ENCODE data around the gene PDE9A.

PDE9A gene

DNA sequence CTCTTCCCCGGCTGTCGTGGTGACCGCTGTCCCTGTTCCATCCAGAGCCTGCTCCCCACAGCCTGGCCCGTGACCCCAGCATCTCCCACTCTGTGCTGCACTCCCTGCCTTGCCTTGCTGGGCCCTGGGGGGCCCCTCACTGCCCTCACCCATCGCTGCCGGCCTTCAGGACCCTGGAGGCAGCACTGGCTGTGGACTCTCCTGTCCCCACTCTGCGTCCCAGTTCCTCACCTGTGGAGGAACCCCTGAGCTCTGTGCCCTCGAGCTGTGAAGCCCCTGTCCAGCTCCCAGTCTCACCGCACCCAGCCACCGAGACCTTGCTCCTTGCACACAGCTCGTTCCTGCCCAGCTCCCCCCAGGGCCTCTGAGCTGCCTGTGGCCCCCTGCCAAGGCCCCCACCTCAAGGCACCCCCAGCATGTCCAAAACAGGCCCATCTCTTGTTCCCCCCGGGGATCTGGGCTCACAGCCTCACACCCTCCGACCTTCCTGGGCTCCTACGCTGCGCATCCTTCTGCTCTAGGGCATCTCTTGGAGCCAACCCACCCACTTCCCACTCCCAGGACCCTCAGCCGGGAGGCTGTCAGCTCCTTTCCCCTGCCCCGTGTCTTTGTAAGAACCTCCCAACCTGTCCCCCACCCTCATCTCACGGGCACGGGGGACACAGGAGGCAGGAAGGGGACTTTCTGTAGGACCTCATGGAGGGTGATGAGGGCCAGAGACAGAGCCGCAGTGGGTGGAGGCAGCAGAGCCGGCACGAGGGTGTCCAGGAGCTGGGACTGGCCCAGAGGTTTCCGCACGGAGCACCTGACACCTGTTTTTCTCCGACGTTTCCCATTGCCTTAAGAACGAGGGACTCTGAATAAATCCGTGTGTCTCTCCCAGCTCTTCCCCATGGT lies 116.6 kb downstream of the PDE9A start:
- TF ChIP-seq, protein P1, sequence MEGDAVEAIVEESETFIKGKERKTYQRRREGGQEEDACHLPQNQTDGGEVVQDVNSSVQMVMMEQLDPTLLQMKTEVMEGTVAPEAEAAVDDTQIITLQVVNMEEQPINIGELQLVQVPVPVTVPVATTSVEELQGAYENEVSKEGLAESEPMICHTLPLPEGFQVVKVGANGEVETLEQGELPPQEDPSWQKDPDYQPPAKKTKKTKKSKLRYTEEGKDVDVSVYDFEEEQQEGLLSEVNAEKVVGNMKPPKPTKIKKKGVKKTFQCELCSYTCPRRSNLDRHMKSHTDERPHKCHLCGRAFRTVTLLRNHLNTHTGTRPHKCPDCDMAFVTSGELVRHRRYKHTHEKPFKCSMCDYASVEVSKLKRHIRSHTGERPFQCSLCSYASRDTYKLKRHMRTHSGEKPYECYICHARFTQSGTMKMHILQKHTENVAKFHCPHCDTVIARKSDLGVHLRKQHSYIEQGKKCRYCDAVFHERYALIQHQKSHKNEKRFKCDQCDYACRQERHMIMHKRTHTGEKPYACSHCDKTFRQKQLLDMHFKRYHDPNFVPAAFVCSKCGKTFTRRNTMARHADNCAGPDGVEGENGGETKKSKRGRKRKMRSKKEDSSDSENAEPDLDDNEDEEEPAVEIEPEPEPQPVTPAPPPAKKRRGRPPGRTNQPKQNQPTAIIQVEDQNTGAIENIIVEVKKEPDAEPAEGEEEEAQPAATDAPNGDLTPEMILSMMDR (conservative IDR thresholded peaks at IDR 0.05; ENCODE audit: low read depth), result no peak
- ChIA-PET POLR2A (ENCODE audit: low non-redundant PET) (no interaction called here), CTCF (interaction anchor here (0.5 to 0.6 kb wide), 2 partner anchors 109 to 176 kb away, joined by 3 to 6 read pairs; no protein-coding TSS in a partner anchor)
- DNase-seq (ENCODE audit: low spot score), result no peak
- no peak overlapping the region for H3K27ac ChIP-seq

DNA sequence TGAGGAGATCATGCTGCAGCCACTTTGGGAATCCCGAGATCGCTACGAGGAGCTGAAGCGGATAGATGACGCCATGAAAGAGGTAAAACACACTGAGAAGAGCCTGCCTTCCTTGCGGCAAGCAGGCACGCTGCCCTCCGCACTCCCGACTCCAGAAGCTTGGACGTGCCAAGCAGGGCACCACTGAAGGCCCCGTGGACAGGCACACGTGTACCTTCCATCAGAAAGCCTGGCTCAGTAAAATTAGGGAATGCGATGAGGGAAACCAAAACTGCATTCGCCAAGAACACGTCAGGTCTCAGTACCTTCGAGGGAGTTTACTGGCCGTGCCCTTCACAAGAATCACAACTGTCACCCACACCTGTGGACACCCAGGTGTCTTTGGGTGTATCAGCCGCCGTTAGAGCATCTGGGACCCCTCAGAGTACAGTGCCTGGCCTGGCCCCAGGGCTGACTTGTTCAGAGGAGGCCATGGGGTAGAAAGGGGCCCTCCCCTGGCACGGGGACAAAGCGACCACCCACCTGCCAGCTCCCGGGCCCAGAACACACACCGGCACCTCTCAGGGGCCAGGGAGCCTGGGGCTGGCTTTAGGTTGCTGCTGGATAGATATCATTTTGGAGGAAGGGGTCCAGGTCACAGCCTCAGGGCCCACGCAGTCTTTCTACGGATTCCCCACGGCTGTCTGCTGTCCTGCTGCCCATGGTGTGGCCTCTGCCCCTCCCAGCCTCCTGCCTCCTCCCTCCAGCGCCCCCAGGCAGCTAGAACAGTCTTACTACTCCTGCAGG lies 117.5 kb downstream of the PDE9A start:
- TF ChIP-seq, protein P1 (conservative IDR thresholded peaks at IDR 0.05; ENCODE audit: low read depth), result no peak
- H3K27ac ChIP-seq, result no peak overlapping the region
- CTCF ChIA-PET, result interaction anchor here (0.6 kb wide), 1 partner anchor 175 kb away, joined by 6 read pairs; no protein-coding TSS in a partner anchor
- POLR2A ChIA-PET (ENCODE audit: low non-redundant PET), result no interaction called here
- DNase-seq (ENCODE audit: low spot score), result no peak

DNA sequence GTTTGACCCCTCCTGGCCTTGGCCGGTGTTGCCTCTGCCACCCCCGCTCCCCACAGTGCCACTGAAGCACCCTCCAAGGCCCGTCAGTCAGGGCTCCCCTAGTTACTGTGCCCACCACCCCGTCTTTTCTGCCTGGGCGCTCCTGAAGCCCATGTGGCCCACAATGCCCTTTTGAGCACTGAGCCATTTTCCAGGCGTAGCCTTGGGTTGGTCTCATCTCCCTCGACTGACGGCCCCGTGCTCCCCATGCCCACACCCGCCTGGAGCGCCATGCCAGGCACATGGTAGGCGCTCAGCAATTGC lies 118.0 kb downstream of the PDE9A start:
- ChIA-PET CTCF (no interaction called here), POLR2A (ENCODE audit: low non-redundant PET) (no interaction called here)
- no peak overlapping the region for H3K27ac ChIP-seq
- no peak for DNase-seq (ENCODE audit: low spot score)
- TF ChIP-seq, protein P1 (conservative IDR thresholded peaks at IDR 0.05; ENCODE audit: low read depth), result no peak

DNA sequence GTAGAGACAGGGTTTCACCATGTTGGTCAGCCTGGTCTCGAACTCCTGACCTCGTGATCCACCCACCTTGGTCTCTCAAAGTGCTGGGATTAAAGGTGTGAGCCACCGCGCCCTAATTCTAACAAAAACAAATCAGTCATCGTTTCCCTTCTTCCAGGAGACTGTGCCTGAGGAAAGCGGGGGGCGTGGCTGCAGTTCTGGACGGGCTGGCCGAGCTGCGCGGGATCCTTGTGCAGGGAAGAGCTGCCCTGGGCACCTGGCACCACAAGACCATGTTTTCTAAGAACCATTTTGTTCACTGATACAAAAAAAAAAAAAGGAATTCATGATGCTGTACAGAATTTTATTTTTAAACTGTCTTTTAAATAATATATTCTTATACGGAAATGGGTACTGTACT lies 121.7 kb downstream of the PDE9A start:
- ChIA-PET CTCF (no interaction called here), POLR2A (ENCODE audit: low non-redundant PET) (no interaction called here)
- TF ChIP-seq, protein P1 (conservative IDR thresholded peaks at IDR 0.05; ENCODE audit: low read depth), result no peak
- H3K27ac ChIP-seq, result no peak overlapping the region
- no peak for DNase-seq (ENCODE audit: low spot score)

DNA sequence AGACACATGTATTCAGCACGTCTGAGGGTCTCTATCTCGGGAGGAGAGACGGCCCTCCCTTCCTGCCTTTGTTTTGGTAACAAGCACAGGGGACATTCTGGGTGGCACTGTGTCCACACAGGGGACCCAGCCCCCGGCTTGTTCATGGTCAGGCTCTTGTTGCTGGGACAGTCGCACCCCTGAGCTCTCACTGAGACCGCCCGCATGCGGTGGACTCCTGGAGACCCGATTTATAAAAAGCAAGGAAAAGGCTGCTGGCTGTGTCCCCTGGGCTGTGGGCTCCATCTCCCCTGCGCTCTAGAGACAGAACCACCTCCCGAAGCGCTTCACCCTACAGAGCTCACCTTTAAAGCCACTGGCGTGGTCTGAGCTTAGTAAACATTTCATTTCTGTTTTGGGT lies 122.5 kb downstream of the PDE9A start:
- no peak overlapping the region for H3K27ac ChIP-seq
- POLR2A ChIA-PET (ENCODE audit: low non-redundant PET), result no interaction called here
- DNase-seq (ENCODE audit: low spot score), result no peak
- CTCF ChIA-PET, result no interaction called here
- TF ChIP-seq, protein P1 (conservative IDR thresholded peaks at IDR 0.05; ENCODE audit: low read depth), result no peak

DNA sequence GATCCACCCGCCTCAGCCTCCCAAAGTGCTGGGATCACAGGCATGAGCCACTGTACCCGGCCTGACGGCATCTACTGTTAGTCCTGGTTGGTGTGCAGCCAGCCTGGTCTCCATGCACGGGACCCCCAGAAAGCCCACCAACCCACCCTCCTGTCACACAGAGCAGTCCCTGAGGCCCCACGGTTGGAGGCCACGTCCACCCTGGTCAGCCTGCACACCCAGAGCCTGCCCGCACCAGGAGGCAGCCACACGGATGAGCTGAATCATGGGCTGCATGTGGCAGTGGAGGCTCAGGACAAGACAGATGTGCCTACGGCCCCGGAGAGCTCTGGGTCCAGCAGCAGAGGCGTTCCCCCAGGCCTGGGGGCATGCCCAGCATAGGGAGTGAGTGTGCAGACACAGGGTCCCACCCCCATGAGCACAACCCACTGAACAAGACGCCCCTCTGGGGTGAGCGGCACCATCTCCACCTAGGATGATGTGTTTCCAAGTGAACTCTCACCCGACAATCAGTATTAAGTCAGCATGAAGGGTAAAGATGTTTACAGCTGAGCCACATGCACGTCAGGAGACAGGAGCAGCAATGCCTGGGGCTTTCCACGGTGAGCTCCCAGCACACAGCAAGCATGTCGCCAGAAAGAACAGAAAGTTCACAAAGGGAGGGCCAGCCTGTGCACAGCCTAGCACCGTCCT lies 123.8 kb downstream of the PDE9A start:
- DNase-seq (ENCODE audit: low spot score), result no peak
- POLR2A ChIA-PET (ENCODE audit: low non-redundant PET), result no interaction called here
- CTCF ChIA-PET, result no interaction called here

More for the DNA sequence above, 123.8 kb downstream of the PDE9A start:
- TF ChIP-seq, protein P1 (conservative IDR thresholded peaks at IDR 0.05; ENCODE audit: low read depth), result no peak
- no peak overlapping the region for H3K27ac ChIP-seq
